Loucy (cell line): ENCODE measurements around the gene KRTAP10-9.

Experiments used
- H2AFZ ChIP-seq: fragments of 200-600 bp; sonication (generic); 2 replicates; pipeline ENCODE4 v1.6.0; 2016; ENCODE audit warnings: antibody characterized with exemption, mild to moderate bottlenecking, low read length, moderate library complexity
- H3F3A ChIP-seq: fragments of 200-600 bp; 2 replicates; pipeline ENCODE4 v1.6.0; 2016; ENCODE audit warnings: antibody characterized with exemption, low read depth, mild to moderate bottlenecking
- H3K27me3 ChIP-seq: fragments of 200-600 bp; sonication (generic); 2 replicates; pipeline ENCODE4 v1.6.1; 2014; ENCODE audit warnings: low read length, mild to moderate bottlenecking; ENCODE audit not compliant: insufficient read depth, poor library complexity, severe bottlenecking
- H3K36me3 ChIP-seq: fragments of 200-600 bp; sonication (generic); 2 replicates; pipeline ENCODE4 v1.6.1; 2016; ENCODE audit warnings: low read length; ENCODE audit not compliant: insufficient read depth
- H3K4me1 ChIP-seq: fragments of 200-600 bp; sonication (generic); 2 replicates; pipeline ENCODE4 v1.5.1; 2014; ENCODE audit warnings: low read length, mild to moderate bottlenecking; ENCODE audit not compliant: insufficient read depth, poor library complexity, severe bottlenecking
- H3K4me2 ChIP-seq: fragments of 200-600 bp; sonication (generic); 2 replicates; pipeline ENCODE4 v1.6.0; 2014; ENCODE audit warnings: antibody characterized with exemption, low read length, low read depth, mild to moderate bottlenecking; ENCODE audit not compliant: poor library complexity, severe bottlenecking
- H3K4me3 ChIP-seq: fragments of 200-600 bp; sonication (generic); 2 replicates; pipeline ENCODE4 v1.5.1; 2014; ENCODE audit warnings: low read length, mild to moderate bottlenecking, mixed read lengths; ENCODE audit not compliant: poor library complexity, severe bottlenecking
- H3K79me2 ChIP-seq: fragments of 200-600 bp; sonication (generic); 2 replicates; pipeline ENCODE4 v1.6.1; 2014; ENCODE audit warnings: low read length; ENCODE audit not compliant: insufficient read depth
- H3K9ac ChIP-seq: fragments of 200-600 bp; sonication (generic); 2 replicates; pipeline ENCODE4 v1.6.0; 2014; ENCODE audit warnings: mild to moderate bottlenecking, low read depth, low read length, moderate library complexity; ENCODE audit not compliant: poor library complexity, severe bottlenecking
- H3K9me2 ChIP-seq: fragments of 200-600 bp; sonication (generic); replicated peaks from 2 replicates; pipeline ENCODE4 v1.6.1; 2016; ENCODE audit warnings: low read depth, low read length, mixed read lengths
- H3K9me3 ChIP-seq: fragments of 200-600 bp; sonication (generic); 2 replicates; pipeline ENCODE4 v1.6.1; 2014; ENCODE audit warnings: mild to moderate bottlenecking, antibody characterized with exemption, low read length, low read depth; ENCODE audit not compliant: insufficient read depth
- H4K20me1 ChIP-seq: fragments of 200-600 bp; sonication (generic); 2 replicates; pipeline ENCODE4 v1.6.0; 2014; ENCODE audit warnings: antibody characterized with exemption, low read length, mild to moderate bottlenecking; ENCODE audit not compliant: insufficient read depth, poor library complexity, severe bottlenecking
- EZH2phosphoT487 ChIP-seq: fragments of 200-600 bp; IDR thresholded peaks from 2 replicates; pipeline ENCODE4 v1.6.1; 2018; ENCODE audit warnings: antibody characterized with exemption, mild to moderate bottlenecking, moderate library complexity, borderline replicate concordance
- TF ChIP-seq, protein P1 (sequence below): fragments of 200-600 bp; sonication (generic); conservative IDR thresholded peaks from 2 replicates; pipeline ENCODE4 v1.5.1; 2014; ENCODE audit warnings: mild to moderate bottlenecking, antibody characterized with exemption, low read length

Gene KRTAP10-9

GRCh38 chr21:44583089-44583799 lies 43.6 kb upstream of the KRTAP10-9 start:
- H3K4me3 ChIP-seq: no peak overlapping the region

GRCh38 chr21:44583800-44584147 lies 43.1 kb upstream of the KRTAP10-9 start:
- no peaks in the 10 kb centered on the region for H3K36me3 ChIP-seq
- no peak overlapping the region for H3K4me2 ChIP-seq
- no peak for TF ChIP-seq EZH2phosphoT487
- TF ChIP-seq, protein P1, sequence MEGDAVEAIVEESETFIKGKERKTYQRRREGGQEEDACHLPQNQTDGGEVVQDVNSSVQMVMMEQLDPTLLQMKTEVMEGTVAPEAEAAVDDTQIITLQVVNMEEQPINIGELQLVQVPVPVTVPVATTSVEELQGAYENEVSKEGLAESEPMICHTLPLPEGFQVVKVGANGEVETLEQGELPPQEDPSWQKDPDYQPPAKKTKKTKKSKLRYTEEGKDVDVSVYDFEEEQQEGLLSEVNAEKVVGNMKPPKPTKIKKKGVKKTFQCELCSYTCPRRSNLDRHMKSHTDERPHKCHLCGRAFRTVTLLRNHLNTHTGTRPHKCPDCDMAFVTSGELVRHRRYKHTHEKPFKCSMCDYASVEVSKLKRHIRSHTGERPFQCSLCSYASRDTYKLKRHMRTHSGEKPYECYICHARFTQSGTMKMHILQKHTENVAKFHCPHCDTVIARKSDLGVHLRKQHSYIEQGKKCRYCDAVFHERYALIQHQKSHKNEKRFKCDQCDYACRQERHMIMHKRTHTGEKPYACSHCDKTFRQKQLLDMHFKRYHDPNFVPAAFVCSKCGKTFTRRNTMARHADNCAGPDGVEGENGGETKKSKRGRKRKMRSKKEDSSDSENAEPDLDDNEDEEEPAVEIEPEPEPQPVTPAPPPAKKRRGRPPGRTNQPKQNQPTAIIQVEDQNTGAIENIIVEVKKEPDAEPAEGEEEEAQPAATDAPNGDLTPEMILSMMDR: no peak
- no peak overlapping the region for H2AFZ ChIP-seq
- H3K27me3 ChIP-seq: no peaks in the 10 kb centered on the region
- H3F3A ChIP-seq: no peaks in the 10 kb centered on the region; the same call in 1 of the 2 replicates
- no peaks in the 10 kb centered on the region for H4K20me1 ChIP-seq
- no peaks in the 10 kb centered on the region for H3K9me2 ChIP-seq
- H3K9ac ChIP-seq: no peak overlapping the region
- no peaks in the 10 kb centered on the region for H3K4me1 ChIP-seq
- H3K79me2 ChIP-seq: no peaks in the 10 kb centered on the region
- peaks cover 6% of the 10 kb centered on the region; the same call in 1 of the 2 replicates for H3K9me3 ChIP-seq
- no peak overlapping the region for H3K4me3 ChIP-seq

More at GRCh38 chr21:44583089-44583799, 43.6 kb upstream of the KRTAP10-9 start:
- H3K4me1 ChIP-seq: no peaks in the 10 kb centered on the region
- H3K4me2 ChIP-seq: no peak overlapping the region
- TF ChIP-seq, protein P1: no peak
- TF ChIP-seq EZH2phosphoT487: no peak
- H3K9me2 ChIP-seq: no peaks in the 10 kb centered on the region
- H3F3A ChIP-seq: no peaks in the 10 kb centered on the region; the same call in 1 of the 2 replicates
- no peaks in the 10 kb centered on the region for H3K79me2 ChIP-seq
- H3K9ac ChIP-seq: no peak overlapping the region
- H4K20me1 ChIP-seq: no peaks in the 10 kb centered on the region
- H3K9me3 ChIP-seq: peaks cover 6% of the 10 kb centered on the region; the same call in 1 of the 2 replicates
- no peaks in the 10 kb centered on the region for H3K36me3 ChIP-seq
- H2AFZ ChIP-seq: no peak overlapping the region
- H3K27me3 ChIP-seq: no peaks in the 10 kb centered on the region

DNA sequence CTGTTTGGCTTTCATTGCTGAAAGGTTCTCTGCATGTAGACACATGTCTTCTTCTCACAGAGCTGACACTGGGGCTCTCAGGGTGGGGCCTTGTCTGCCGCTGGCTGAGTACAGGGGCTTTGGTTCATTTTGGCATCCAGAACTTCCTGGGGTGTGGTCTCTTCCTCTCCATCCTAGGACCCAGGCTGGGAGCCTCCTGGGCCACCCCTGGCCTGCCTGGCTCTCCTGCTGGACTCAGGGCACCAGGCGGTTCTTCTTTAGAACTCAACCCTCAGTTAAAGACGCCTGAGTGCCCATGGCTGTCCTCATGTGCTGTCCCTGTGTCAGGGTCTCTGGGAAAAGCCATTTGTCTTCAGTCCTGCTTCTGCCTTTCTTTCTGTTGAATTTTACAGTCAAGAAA lies 41.0 kb upstream of the KRTAP10-9 start:
- Histone ChIP-seq H3K27me3 (no peaks in the 10 kb centered on the region), H3K4me1 (no peaks in the 10 kb centered on the region), H3K4me2 (no peak overlapping the region), H3K9ac (no peak overlapping the region), H3K79me2 (no peaks in the 10 kb centered on the region), H4K20me1 (no peaks in the 10 kb centered on the region), H3F3A (no peaks in the 10 kb centered on the region; the same call in 1 of the 2 replicates), H3K4me3 (no peak overlapping the region), H2AFZ (no peak overlapping the region), H3K36me3 (no peaks in the 10 kb centered on the region), H3K9me3 (peaks cover 6% of the 10 kb centered on the region; the same call in 1 of the 2 replicates), H3K9me2 (no peaks in the 10 kb centered on the region)
- TF ChIP-seq EZH2phosphoT487: no peak
- TF ChIP-seq, protein P1: no peak
